SK-N-SH treated with all-trans-retinoic acid at 6 μM for 48 hours (cell line): ENCODE measurements around the gene EGFL6.

Source experiments
- ATAC-seq: fragments of 200-7000 bp; cut with Tn5 transposase; 3 replicates; pipeline ENCODE4 v1.9.1; 2020; ENCODE audit warnings: mild to moderate bottlenecking, moderate library complexity
- ARNTL ChIP-seq: fragments of 450-650 bp; formaldehyde crosslinking; IDR thresholded peaks from 2 replicates; pipeline ENCODE4 v1.5.0; 2020; ENCODE audit warnings: low read depth, mild to moderate bottlenecking, moderate library complexity, borderline replicate concordance
- BACH2 ChIP-seq: fragments of 250-450 bp; sonication (Bioruptor Pico); IDR thresholded peaks from 2 replicates; pipeline ENCODE4 v1.9.0; 2021; ENCODE audit warnings: mild to moderate bottlenecking, borderline replicate concordance
- CSDC2 ChIP-seq: fragments of 250-450 bp; sonication (Bioruptor Pico); IDR thresholded peaks from 2 replicates; pipeline ENCODE4 v1.5.0; 2020; ENCODE audit warnings: mild to moderate bottlenecking, moderate library complexity
- ESRRG ChIP-seq: fragments of 250-450 bp; sonication (Bioruptor Pico); IDR thresholded peaks from 2 replicates; pipeline ENCODE4 v1.6.1; 2021; ENCODE audit warnings: mild to moderate bottlenecking
- GLIS3 ChIP-seq: fragments of 250-450 bp; sonication (Bioruptor Pico); IDR thresholded peaks from 2 replicates; pipeline ENCODE4 v1.5.0; 2020; ENCODE audit warnings: mild to moderate bottlenecking, moderate library complexity
- ISL1 ChIP-seq: fragments of 250-450 bp; sonication (Bioruptor Pico); IDR thresholded peaks from 2 replicates; pipeline ENCODE4 v2.1.2; 2022; ENCODE audit warnings: mild to moderate bottlenecking, moderate library complexity
- PPARA ChIP-seq: fragments of 250-450 bp; sonication (Bioruptor Pico); IDR thresholded peaks from 2 replicates; pipeline ENCODE4 v1.5.0; 2020; ENCODE audit warnings: mild to moderate bottlenecking, borderline replicate concordance
- RARB ChIP-seq: fragments of 250-450 bp; sonication (Bioruptor Pico); IDR thresholded peaks from 2 replicates; pipeline ENCODE4 v1.8.0; 2021; ENCODE audit warnings: mild to moderate bottlenecking, moderate library complexity
- SNAI2 ChIP-seq: fragments of 250-450 bp; sonication (Bioruptor Pico); IDR thresholded peaks from 2 replicates; pipeline ENCODE4 v1.5.0; 2020; ENCODE audit warnings: mild to moderate bottlenecking, moderate library complexity
- TCF4 ChIP-seq: fragments of 250-450 bp; sonication (Bioruptor Pico); IDR thresholded peaks from 2 replicates; pipeline ENCODE4 v1.8.0; 2021; ENCODE audit warnings: mild to moderate bottlenecking, moderate library complexity, borderline replicate concordance
- TOX ChIP-seq: fragments of 250-450 bp; sonication (Bioruptor Pico); IDR thresholded peaks from 2 replicates; pipeline ENCODE4 v1.8.0; 2021; ENCODE audit warnings: mild to moderate bottlenecking, moderate library complexity, borderline replicate concordance
- ZC3H10 ChIP-seq: fragments of 250-450 bp; sonication (Bioruptor Pico); IDR thresholded peaks from 2 replicates; pipeline ENCODE4 v1.5.1; 2021; ENCODE audit warnings: mild to moderate bottlenecking, moderate library complexity
- ZFP3 ChIP-seq: fragments of 250-450 bp; sonication (Bioruptor Pico); IDR thresholded peaks from 2 replicates; pipeline ENCODE4 v1.5.0; 2020; ENCODE audit warnings: mild to moderate bottlenecking, moderate library complexity
- ZFP30 ChIP-seq: fragments of 450-650 bp; formaldehyde crosslinking; IDR thresholded peaks from 2 replicates; pipeline ENCODE4 v1.5.0; 2022; ENCODE audit warnings: mild to moderate bottlenecking, moderate library complexity
- ZNF565 ChIP-seq: fragments of 450-650 bp; formaldehyde crosslinking; conservative IDR thresholded peaks from 2 replicates; pipeline ENCODE4 v1.5.0; 2020; ENCODE audit warnings: low read depth, mild to moderate bottlenecking, moderate library complexity
- ZNF70 ChIP-seq: fragments of 450-650 bp; formaldehyde crosslinking; IDR thresholded peaks from 2 replicates; pipeline ENCODE4 v1.5.0; 2020; ENCODE audit warnings: mild to moderate bottlenecking, moderate library complexity
- ZNF8 ChIP-seq: fragments of 450-650 bp; formaldehyde crosslinking; IDR thresholded peaks from 2 replicates; pipeline ENCODE4 v1.5.0; 2020; ENCODE audit warnings: mild to moderate bottlenecking, moderate library complexity
- TF ChIP-seq, protein P1 (sequence below): fragments of 250-450 bp; sonication (Bioruptor Pico); IDR thresholded peaks from 2 replicates; pipeline ENCODE4 v1.5.0; 2020; ENCODE audit warnings: mild to moderate bottlenecking, moderate library complexity
- TF ChIP-seq, protein P2 (sequence below): fragments of 250-450 bp; sonication (Bioruptor Pico); IDR thresholded peaks from 2 replicates; pipeline ENCODE4 v1.8.0; 2021; ENCODE audit warnings: low read depth, mild to moderate bottlenecking, moderate library complexity, borderline replicate concordance
- TF ChIP-seq, protein P3 (sequence below): fragments of 250-450 bp; sonication (Bioruptor Pico); IDR thresholded peaks from 2 replicates; pipeline ENCODE4 v1.8.0; 2020; ENCODE audit warnings: mild to moderate bottlenecking, moderate library complexity, borderline replicate concordance
- TF ChIP-seq, protein P4 (sequence below): fragments of 250-450 bp; sonication (Bioruptor Pico); IDR thresholded peaks from 2 replicates; pipeline ENCODE4 v1.5.1; 2020; ENCODE audit warnings: low read depth, mild to moderate bottlenecking, moderate library complexity
- TF ChIP-seq, protein P5 (sequence below): fragments of 250-450 bp; sonication (Bioruptor Pico); IDR thresholded peaks from 2 replicates; pipeline ENCODE4 v1.5.1; 2021; ENCODE audit warnings: mild to moderate bottlenecking, moderate library complexity

EGFL6 gene, protein sequence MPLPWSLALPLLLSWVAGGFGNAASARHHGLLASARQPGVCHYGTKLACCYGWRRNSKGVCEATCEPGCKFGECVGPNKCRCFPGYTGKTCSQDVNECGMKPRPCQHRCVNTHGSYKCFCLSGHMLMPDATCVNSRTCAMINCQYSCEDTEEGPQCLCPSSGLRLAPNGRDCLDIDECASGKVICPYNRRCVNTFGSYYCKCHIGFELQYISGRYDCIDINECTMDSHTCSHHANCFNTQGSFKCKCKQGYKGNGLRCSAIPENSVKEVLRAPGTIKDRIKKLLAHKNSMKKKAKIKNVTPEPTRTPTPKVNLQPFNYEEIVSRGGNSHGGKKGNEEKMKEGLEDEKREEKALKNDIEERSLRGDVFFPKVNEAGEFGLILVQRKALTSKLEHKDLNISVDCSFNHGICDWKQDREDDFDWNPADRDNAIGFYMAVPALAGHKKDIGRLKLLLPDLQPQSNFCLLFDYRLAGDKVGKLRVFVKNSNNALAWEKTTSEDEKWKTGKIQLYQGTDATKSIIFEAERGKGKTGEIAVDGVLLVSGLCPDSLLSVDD

DNA sequence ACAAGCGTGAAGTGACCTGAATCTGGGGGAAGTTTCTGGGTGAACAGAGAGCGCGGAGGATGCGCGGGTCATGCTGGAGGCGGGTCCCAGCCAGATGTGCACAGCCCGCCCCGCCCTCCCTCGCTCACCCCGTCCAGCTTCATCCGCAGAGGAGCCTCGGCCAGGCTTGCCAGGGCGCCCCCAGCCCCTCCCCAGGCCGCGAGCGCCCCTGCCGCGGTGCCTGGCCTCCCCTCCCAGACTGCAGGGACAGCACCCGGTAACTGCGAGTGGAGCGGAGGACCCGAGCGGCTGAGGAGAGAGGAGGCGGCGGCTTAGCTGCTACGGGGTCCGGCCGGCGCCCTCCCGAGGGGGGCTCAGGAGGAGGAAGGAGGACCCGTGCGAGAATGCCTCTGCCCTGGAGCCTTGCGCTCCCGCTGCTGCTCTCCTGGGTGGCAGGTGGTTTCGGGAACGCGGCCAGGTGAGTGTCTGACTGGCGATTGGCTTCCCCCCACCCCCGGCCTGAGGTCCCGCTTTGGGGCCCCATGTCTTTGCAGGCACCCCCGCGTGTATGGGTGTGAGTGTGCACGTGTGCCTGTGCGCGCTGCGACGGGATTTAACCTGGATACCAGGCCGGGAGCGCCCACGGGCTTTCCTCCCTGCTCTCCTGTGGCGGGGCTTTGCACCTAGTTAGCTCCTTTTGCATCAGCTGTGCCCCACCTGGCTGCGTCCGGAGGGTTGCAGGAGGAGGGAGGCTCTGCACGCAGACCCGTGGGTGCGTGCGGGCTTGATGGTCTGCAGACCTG, at the start of gene EGFL6:
EGFL6 (plus strand) TSS at position 123 of the 782 bp plus-strand sequence; CDS start at position 384, 261 bp downstream.
- ATAC-seq = no peak
- TF ChIP-seq RARB (CRISPR knock-in tag) (no peak), SNAI2 (CRISPR knock-in tag) (no peak), ZFP3 (CRISPR knock-in tag) (no peak), ESRRG (CRISPR knock-in tag) (no peak), GLIS3 (CRISPR knock-in tag) (no peak), ZNF8 (CRISPR knock-in tag) (no peak), TOX (CRISPR knock-in tag) (no peak), PPARA (no peak), ZC3H10 (CRISPR knock-in tag) (no peak), CSDC2 (no peak), BACH2 (no peak)
- TF ChIP-seq, protein P1, sequence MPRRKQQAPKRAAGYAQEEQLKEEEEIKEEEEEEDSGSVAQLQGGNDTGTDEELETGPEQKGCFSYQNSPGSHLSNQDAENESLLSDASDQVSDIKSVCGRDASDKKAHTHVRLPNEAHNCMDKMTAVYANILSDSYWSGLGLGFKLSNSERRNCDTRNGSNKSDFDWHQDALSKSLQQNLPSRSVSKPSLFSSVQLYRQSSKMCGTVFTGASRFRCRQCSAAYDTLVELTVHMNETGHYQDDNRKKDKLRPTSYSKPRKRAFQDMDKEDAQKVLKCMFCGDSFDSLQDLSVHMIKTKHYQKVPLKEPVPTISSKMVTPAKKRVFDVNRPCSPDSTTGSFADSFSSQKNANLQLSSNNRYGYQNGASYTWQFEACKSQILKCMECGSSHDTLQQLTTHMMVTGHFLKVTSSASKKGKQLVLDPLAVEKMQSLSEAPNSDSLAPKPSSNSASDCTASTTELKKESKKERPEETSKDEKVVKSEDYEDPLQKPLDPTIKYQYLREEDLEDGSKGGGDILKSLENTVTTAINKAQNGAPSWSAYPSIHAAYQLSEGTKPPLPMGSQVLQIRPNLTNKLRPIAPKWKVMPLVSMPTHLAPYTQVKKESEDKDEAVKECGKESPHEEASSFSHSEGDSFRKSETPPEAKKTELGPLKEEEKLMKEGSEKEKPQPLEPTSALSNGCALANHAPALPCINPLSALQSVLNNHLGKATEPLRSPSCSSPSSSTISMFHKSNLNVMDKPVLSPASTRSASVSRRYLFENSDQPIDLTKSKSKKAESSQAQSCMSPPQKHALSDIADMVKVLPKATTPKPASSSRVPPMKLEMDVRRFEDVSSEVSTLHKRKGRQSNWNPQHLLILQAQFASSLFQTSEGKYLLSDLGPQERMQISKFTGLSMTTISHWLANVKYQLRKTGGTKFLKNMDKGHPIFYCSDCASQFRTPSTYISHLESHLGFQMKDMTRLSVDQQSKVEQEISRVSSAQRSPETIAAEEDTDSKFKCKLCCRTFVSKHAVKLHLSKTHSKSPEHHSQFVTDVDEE (CRISPR knock-in tag) = no peak
- TF ChIP-seq, protein P2, sequence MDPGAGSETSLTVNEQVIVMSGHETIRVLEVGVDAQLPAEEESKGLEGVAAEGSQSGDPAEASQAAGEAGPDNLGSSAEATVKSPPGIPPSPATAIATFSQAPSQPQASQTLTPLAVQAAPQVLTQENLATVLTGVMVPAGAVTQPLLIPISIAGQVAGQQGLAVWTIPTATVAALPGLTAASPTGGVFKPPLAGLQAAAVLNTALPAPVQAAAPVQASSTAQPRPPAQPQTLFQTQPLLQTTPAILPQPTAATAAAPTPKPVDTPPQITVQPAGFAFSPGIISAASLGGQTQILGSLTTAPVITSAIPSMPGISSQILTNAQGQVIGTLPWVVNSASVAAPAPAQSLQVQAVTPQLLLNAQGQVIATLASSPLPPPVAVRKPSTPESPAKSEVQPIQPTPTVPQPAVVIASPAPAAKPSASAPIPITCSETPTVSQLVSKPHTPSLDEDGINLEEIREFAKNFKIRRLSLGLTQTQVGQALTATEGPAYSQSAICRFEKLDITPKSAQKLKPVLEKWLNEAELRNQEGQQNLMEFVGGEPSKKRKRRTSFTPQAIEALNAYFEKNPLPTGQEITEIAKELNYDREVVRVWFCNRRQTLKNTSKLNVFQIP = no peak

DNA sequence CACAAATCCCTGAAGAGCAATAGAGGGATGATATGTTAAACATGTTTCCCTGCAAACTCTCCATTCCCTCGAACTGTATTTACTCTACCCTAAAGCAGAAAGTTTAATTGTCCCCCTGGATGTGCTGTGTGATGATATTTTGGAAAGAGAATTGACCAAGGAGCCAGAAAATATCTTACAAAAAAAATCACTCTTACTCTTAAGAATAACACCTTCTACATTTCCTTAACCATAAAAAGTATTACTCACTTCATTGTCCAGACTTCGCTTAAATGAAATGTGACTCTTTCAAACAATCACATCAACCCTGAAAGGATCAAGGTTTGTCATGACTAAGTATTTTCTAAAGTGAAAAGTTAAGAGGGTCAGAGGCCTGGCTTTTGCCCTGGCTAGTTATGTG, 49.0 kb upstream of the EGFL6 start:
- ATAC-seq = no peak
- no peak for TF ChIP-seq ZC3H10 (CRISPR knock-in tag)

DNA sequence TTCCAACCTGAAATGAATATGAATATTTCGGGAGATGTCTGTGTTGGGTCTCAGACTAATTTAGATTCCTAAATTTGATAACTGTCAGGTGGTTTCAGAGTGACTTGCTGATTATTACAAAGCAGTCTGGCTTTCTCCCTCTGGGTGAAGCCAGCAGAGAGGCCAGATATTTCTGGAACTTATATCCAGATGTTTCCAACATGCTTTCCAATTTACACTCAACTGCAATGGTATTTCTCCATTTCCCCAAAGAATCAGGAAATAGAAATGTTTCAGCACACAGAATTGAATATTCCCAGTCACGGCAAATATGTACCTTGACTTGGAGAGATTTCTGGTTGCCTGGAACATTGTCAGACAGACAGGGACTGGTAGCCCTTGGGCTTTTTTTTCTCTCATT, 48.5 kb upstream of the EGFL6 start:
- TF ChIP-seq TOX (CRISPR knock-in tag) (no peak), PPARA (no peak), ZNF565 (CRISPR knock-in tag) (no peak), ZFP30 (no peak), ESRRG (CRISPR knock-in tag) (no peak), ZC3H10 (CRISPR knock-in tag) (no peak), TCF4 (CRISPR knock-in tag) (no peak), ZNF70 (no peak), CSDC2 (no peak), ZNF8 (CRISPR knock-in tag) (no peak), RARB (CRISPR knock-in tag) (no peak), ARNTL (CRISPR knock-in tag) (no peak), ISL1 (CRISPR knock-in tag) (no peak)
- TF ChIP-seq, protein P3, sequence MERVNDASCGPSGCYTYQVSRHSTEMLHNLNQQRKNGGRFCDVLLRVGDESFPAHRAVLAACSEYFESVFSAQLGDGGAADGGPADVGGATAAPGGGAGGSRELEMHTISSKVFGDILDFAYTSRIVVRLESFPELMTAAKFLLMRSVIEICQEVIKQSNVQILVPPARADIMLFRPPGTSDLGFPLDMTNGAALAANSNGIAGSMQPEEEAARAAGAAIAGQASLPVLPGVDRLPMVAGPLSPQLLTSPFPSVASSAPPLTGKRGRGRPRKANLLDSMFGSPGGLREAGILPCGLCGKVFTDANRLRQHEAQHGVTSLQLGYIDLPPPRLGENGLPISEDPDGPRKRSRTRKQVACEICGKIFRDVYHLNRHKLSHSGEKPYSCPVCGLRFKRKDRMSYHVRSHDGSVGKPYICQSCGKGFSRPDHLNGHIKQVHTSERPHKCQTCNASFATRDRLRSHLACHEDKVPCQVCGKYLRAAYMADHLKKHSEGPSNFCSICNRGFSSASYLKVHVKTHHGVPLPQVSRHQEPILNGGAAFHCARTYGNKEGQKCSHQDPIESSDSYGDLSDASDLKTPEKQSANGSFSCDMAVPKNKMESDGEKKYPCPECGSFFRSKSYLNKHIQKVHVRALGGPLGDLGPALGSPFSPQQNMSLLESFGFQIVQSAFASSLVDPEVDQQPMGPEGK = no peak
- TF ChIP-seq, protein P4, sequence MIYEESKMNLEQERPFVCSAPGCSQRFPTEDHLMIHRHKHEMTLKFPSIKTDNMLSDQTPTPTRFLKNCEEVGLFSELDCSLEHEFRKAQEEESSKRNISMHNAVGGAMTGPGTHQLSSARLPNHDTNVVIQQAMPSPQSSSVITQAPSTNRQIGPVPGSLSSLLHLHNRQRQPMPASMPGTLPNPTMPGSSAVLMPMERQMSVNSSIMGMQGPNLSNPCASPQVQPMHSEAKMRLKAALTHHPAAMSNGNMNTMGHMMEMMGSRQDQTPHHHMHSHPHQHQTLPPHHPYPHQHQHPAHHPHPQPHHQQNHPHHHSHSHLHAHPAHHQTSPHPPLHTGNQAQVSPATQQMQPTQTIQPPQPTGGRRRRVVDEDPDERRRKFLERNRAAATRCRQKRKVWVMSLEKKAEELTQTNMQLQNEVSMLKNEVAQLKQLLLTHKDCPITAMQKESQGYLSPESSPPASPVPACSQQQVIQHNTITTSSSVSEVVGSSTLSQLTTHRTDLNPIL (CRISPR knock-in tag) = no peak
- TF ChIP-seq, protein P2 = no peak
- TF ChIP-seq, protein P1 (CRISPR knock-in tag) = no peak
- TF ChIP-seq, protein P5, sequence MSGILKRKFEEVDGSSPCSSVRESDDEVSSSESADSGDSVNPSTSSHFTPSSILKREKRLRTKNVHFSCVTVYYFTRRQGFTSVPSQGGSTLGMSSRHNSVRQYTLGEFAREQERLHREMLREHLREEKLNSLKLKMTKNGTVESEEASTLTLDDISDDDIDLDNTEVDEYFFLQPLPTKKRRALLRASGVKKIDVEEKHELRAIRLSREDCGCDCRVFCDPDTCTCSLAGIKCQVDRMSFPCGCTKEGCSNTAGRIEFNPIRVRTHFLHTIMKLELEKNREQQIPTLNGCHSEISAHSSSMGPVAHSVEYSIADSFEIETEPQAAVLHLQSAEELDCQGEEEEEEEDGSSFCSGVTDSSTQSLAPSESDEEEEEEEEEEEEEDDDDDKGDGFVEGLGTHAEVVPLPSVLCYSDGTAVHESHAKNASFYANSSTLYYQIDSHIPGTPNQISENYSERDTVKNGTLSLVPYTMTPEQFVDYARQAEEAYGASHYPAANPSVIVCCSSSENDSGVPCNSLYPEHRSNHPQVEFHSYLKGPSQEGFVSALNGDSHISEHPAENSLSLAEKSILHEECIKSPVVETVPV (CRISPR knock-in tag) = no peak
- no peak for ATAC-seq
